Measurements from ENCODE around the gene RXYLT1.

- TF ChIP-seq GATA2 (IDR thresholded peaks at IDR 0.05; ENCODE audit: low read depth, low read length): no peak
- no peak for TF ChIP-seq GATA3 (IDR thresholded peaks at IDR 0.05; ENCODE audit: low read depth, low read length)
Observed at GRCh38 chr12:63853978-63854377, 74.3 kb downstream of the RXYLT1 start.

Measured in SH-SY5Y (cell line).